Skeletal muscle tissue (tissue), 4 donors: Measurements from ENCODE around the gene KRT40. TPM values are rescaled to one million over a fixed set of nuclear protein-coding genes. Genes with fewer than 3 reads are reported as not detected.

Experiments used
- H3K27ac ChIP-seq: one replicate; pipeline ENCODE4 v1.7.0; 2013; ENCODE audit warnings: mild to moderate bottlenecking, low read depth, low read length, inconsistent platforms
- H3K27me3 ChIP-seq, 3 donors: one replicate each; pipeline ENCODE4 v1.7.0; 2013; ENCODE audit warnings: low read length in 3 of 3; ENCODE audit not compliant: control insufficient read depth in 3 of 3, insufficient read depth in 3 of 3
- H3K36me3 ChIP-seq, 3 donors: one replicate each; pipeline ENCODE4 v1.7.0; 2013; ENCODE audit warnings: low read length in 3 of 3; ENCODE audit not compliant: control insufficient read depth in 3 of 3, insufficient read depth in 3 of 3
- H3K4me1 ChIP-seq, 3 donors: one replicate each; pipeline ENCODE4 v1.7.0; 2013; ENCODE audit warnings: low read length in 3 of 3, mild to moderate bottlenecking in 3 of 3; ENCODE audit not compliant: control insufficient read depth in 3 of 3, insufficient read depth in 3 of 3
- H3K4me3 ChIP-seq, 3 donors: one replicate each; pipeline ENCODE4 v1.7.0; 2013; ENCODE audit warnings: low read length in 3 of 3
- H3K9ac ChIP-seq, 3 donors: one replicate each; pipeline ENCODE4 v1.7.0; 2013; ENCODE audit warnings: low read length in 3 of 3, mild to moderate bottlenecking in 3 of 3, moderate library complexity in 2 of 3, low read depth in 1 of 3
- H3K9me3 ChIP-seq, 3 donors: one replicate each; pipeline ENCODE4 v1.7.0; 2013; ENCODE audit warnings: low read length in 3 of 3; ENCODE audit not compliant: control insufficient read depth in 3 of 3
- total RNA-seq: library from RNA; depleted of rRNA; stranded (reverse); fragments of >200 nt; gene quantifications from one replicate; pipeline ENCODE4 v1.2.3, GENCODE V29; 2014
- donor health status: Osteomylitis.

The KRT40 gene
- total RNA-seq, result 6.3 TPM

GRCh38 chr17:40984226-40984625 is at the start of gene KRT40:
Gene KRT40 (minus strand): TSS chr17:40984326. CDS start chr17:40984273, 53 bp downstream.
- H3K9me3 ChIP-seq, result no peaks in the 10 kb centered on the region
- peaks cover 8 to 11% (median 11%) of the 10 kb centered on the region in 3 donors for H3K4me1 ChIP-seq
- no peak within 1 kb of the TSS for H3K9ac ChIP-seq
- H3K36me3 ChIP-seq, result no peaks in the 10 kb centered on the region
- H3K27me3 ChIP-seq, result peaks cover 0 to 15% (median 12%) of the 10 kb centered on the region in 3 donors
- H3K27ac ChIP-seq, result no peak within 1 kb of the TSS
- H3K4me3 ChIP-seq, result no peak within 1 kb of the TSS

DNA sequence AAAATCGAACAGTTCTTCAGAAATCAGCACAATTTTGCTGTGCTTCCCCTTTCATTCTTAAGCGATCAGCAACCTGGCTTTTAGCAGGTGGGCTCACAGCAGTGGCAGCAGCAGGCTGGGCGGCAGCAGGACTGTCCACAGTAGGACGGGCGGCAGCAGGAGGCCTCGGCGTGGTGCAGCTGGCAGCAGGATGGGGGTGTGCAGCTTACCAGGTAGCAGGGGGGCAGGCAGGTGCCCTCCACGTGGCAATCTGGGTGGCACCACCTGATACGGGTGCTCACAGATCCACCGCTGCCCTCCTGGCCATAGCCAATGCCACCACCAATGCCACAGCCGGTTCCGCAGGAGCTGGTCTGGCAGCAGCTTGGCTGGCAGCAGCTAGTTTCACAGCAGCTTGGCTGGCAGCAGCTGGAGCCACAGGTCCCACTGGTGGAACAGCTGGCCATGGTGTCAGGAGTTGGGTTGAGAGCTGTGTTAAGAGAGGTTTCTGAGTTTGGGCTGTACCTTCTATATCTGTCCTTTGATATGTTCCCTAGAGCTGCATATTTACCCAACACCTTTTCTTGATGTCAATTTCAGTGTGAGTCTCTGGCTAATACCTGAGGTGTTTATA is 45.6 kb upstream of the KRT40 start, which contains the start of gene KRTAP1-4:
TSS of gene KRTAP1-4 (minus strand) at position 563 of the 613 bp plus-strand sequence. CDS start at position 446, 117 bp downstream.
- no peaks in the 10 kb centered on the region for H3K36me3 ChIP-seq
- H3K4me3 ChIP-seq, result no peak within 1 kb of the TSS
- no peaks in the 10 kb centered on the region for H3K4me1 ChIP-seq
- H3K27me3 ChIP-seq, result peaks cover 11 to 21% (median 18%) of the 10 kb centered on the region in 3 donors
- no peaks in the 10 kb centered on the region for H3K9me3 ChIP-seq
- H3K27ac ChIP-seq, result no peak within 1 kb of the TSS
- no peak within 1 kb of the TSS for H3K9ac ChIP-seq

DNA sequence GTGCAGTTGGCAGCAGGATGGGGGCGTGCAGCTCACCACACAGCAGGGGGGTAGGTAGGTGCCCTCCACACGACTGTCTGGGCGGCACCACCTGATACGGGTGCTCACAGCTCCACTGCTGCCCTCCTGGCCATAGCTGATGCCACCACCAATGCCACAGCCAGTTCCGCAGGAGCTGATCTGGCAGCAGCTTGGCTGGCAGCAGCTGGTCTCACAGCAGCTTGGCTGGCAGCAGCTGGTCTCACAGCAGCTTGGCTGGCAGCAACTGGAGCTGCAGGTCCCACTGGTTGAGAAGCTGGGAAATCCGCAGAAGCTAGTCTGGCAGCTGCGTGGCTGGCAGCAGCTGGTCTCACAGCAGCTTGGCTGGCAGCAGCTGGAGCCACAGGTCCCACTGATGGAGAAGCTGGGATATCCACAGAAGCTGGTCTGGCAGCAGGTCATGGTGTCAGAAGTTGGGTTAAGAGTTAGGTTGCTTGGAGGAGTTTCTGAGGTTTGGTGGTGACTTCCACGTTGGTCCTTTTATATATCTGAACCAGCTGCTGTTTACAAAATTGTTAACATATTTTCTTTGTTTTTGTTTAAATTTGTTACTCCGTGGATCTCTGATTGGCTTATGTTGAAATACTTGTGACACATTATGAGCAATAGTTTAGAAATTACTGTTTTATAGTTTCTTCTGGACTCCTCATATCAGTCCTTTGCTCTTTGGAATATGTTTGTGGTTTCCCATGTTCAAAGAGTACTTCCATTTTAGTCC is 42.8 kb upstream of the KRT40 start, which contains the start of gene KRTAP1-5:
TSS of gene KRTAP1-5 (minus strand) at position 494 of the 757 bp plus-strand sequence. CDS start at position 441, 53 bp downstream.
- H3K27me3 ChIP-seq, result peaks cover 11 to 23% (median 18%) of the 10 kb centered on the region in 3 donors
- H3K36me3 ChIP-seq, result no peaks in the 10 kb centered on the region
- no peak within 1 kb of the TSS for H3K4me3 ChIP-seq
- no peaks in the 10 kb centered on the region for H3K4me1 ChIP-seq
- no peak within 1 kb of the TSS for H3K27ac ChIP-seq
- no peak within 1 kb of the TSS for H3K9ac ChIP-seq
- H3K9me3 ChIP-seq, result no peaks in the 10 kb centered on the region

- Histone ChIP-seq H3K9me3 (no peaks in the 10 kb centered on the region), H3K9ac (no peak overlapping the region)
Measured at GRCh38 chr17:41024697-41025096, 40.6 kb upstream of the KRT40 start.

GRCh38 chr17:41020336-41020735 is 36.2 kb upstream of the KRT40 start:
- no peak overlapping the region for H3K4me3 ChIP-seq
- peaks cover 0 to 2% (median 0%) of the 10 kb centered on the region in 3 donors for H3K27me3 ChIP-seq
- H3K4me1 ChIP-seq, result no peaks in the 10 kb centered on the region
- H3K9ac ChIP-seq, result no peak overlapping the region
- no peaks in the 10 kb centered on the region for H3K9me3 ChIP-seq
- no peaks in the 10 kb centered on the region for H3K36me3 ChIP-seq
- no peak overlapping the region for H3K27ac ChIP-seq

More at GRCh38 chr17:41024697-41025096, 40.6 kb upstream of the KRT40 start:
- H3K4me1 ChIP-seq, result no peaks in the 10 kb centered on the region
- no peak overlapping the region for H3K27ac ChIP-seq
- H3K36me3 ChIP-seq, result no peaks in the 10 kb centered on the region
- H3K27me3 ChIP-seq, result peaks cover 11 to 13% (median 12%) of the 10 kb centered on the region in 3 donors
- no peak overlapping the region for H3K4me3 ChIP-seq

GRCh38 chr17:41019415-41019814 is 35.3 kb upstream of the KRT40 start:
- no peaks in the 10 kb centered on the region for H3K36me3 ChIP-seq
- H3K9me3 ChIP-seq, result no peaks in the 10 kb centered on the region
- no peak overlapping the region for H3K27ac ChIP-seq
- H3K4me1 ChIP-seq, result no peaks in the 10 kb centered on the region
- H3K27me3 ChIP-seq, result no peaks in the 10 kb centered on the region
- H3K9ac ChIP-seq, result no peak overlapping the region
- H3K4me3 ChIP-seq, result no peak overlapping the region

- H3K4me1 ChIP-seq, result no peaks in the 10 kb centered on the region
- H3K9me3 ChIP-seq, result no peaks in the 10 kb centered on the region
- no peak overlapping the region for H3K4me3 ChIP-seq
- no peak overlapping the region for H3K27ac ChIP-seq
- no peaks in the 10 kb centered on the region for H3K27me3 ChIP-seq
- no peaks in the 10 kb centered on the region for H3K36me3 ChIP-seq
- H3K9ac ChIP-seq, result no peak overlapping the region
Measured at GRCh38 chr17:41018541-41018940, 34.4 kb upstream of the KRT40 start.

DNA sequence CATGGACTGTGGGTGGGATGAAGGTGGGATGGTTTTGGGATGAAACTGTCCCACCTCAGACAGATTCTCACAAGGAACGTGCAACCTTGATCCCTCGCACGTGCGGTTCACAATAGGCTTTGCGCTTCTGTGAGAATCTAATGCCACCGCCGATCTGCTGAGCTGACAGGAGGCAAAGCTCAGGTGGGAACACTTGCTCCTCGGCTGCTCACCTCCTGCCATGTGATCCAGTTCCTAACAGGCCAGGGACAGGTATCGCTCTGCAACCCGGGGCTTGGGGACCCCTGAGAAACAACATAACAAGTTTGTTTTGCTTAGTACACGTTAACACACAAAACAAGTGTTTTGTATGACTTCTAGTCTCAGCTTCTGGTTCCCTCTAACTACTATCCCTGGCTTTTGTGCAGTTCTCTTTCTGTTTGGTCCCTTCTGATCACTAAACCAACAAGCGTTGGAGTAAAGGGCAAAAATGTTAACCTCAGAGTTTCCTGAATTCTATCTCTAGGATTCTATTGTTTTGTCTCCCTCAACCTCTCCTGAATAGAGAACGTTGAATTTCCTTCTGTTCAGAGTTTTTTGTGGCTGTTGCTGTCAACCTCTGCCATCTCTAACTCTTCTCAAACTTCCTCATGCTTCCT is 32.6 kb upstream of the KRT40 start:
- H3K27ac ChIP-seq, result no peak overlapping the region
- H3K27me3 ChIP-seq, result no peaks in the 10 kb centered on the region
- no peaks in the 10 kb centered on the region for H3K9me3 ChIP-seq
- peaks cover 0 to 6% (median 5%) of the 10 kb centered on the region in 3 donors for H3K4me1 ChIP-seq
- no peaks in the 10 kb centered on the region for H3K36me3 ChIP-seq
- no peak overlapping the region for H3K9ac ChIP-seq
- no peak overlapping the region for H3K4me3 ChIP-seq

DNA sequence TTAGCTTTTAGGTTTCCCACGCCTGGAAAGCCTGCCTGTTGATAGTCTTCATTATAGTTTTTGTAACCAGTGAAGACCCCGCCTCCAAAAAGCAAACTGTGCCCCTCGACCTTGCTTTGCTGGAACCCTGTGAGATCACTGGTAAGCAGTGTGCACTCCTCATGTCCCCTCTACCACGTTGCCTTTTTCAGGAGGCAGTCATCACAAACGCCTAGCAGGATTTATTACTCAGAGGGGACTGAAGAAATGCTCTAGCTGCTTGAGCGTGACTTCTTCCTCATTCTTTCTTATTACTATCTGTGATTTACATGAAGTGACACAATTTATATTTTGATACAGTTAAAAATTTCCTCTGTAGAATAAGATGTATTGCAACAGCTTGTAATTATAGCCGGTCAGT is 31.3 kb upstream of the KRT40 start:
- Histone ChIP-seq H3K9ac (no peak overlapping the region), H3K4me1 (peaks cover 0 to 6% (median 5%) of the 10 kb centered on the region in 3 donors)

More for the DNA sequence above, 31.3 kb upstream of the KRT40 start:
- H3K4me3 ChIP-seq, result no peak overlapping the region
- no peak overlapping the region for H3K27ac ChIP-seq
- no peaks in the 10 kb centered on the region for H3K27me3 ChIP-seq
- no peaks in the 10 kb centered on the region for H3K9me3 ChIP-seq
- H3K36me3 ChIP-seq, result no peaks in the 10 kb centered on the region
